ENCODE measurements around the gene LAMB2.

Gene LAMB2

DNA sequence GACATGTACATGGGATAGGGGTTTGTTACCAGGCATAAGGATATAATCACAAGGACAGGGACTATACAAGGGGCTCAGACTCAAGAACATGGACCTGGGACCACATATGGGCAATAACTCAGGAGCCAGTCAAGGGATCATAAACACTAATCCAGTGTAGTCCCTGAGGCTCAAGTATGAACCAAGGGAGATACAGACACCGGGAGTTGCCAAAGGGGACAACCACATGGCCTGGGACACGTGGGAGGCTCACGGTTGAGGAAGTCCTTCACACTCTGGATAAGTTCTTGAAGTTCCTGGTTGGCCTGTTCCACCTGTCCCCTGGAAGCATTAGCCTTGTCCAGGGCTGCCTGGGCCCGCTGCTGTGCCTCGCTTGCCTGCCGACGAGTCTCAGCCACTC lies 10.4 kb downstream of the LAMB2 start:
- DNase-seq (ENCODE audit: low spot score in 2 of 2): no peak
- no peaks in the 10 kb centered on the region for H3K27me3 ChIP-seq (ENCODE audit: low read depth)
- H3K4me3 ChIP-seq: no peak overlapping the region
- in situ Hi-C loops (cut with MboI; ENCODE audit: low sequenced_read_pairs): no loop called here
- H3K36me3 ChIP-seq (replicated peaks): peaks cover 26% of the 10 kb centered on the region
- H3K4me1 ChIP-seq: peaks cover 5% of the 10 kb centered on the region; the same call in 1 of the 2 replicates
- no peaks in the 10 kb centered on the region for H3K9me3 ChIP-seq

DNA sequence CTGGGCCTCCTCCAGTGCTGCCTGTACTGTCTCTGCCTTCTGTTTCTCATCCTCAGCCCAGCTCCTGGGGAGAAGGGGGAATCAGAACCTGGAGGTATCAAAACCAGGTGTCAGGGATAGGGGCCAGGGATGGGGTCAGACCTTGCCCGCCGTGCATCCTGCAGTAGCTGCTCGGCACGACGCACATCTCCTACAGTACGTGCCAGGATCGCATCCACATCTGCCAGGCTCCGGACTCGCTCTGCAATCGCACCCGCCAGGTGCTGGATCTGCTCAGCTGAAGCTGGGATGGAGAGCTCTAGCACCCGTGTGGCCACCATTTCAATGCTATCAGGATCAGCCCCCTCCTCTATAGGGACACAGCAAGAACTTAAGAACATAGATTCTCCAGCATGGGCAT lies 10.8 kb downstream of the LAMB2 start:
- DNase-seq (ENCODE audit: low spot score in 2 of 2): no peak
- peaks cover 5% of the 10 kb centered on the region; the same call in 1 of the 2 replicates for H3K4me1 ChIP-seq
- no peaks in the 10 kb centered on the region for H3K27me3 ChIP-seq (ENCODE audit: low read depth)
- H3K9me3 ChIP-seq: no peaks in the 10 kb centered on the region
- peaks cover 30% of the 10 kb centered on the region for H3K36me3 ChIP-seq (replicated peaks)
- in situ Hi-C loops (cut with MboI; ENCODE audit: low sequenced_read_pairs): no loop called here
- H3K4me3 ChIP-seq: no peak overlapping the region

DNA sequence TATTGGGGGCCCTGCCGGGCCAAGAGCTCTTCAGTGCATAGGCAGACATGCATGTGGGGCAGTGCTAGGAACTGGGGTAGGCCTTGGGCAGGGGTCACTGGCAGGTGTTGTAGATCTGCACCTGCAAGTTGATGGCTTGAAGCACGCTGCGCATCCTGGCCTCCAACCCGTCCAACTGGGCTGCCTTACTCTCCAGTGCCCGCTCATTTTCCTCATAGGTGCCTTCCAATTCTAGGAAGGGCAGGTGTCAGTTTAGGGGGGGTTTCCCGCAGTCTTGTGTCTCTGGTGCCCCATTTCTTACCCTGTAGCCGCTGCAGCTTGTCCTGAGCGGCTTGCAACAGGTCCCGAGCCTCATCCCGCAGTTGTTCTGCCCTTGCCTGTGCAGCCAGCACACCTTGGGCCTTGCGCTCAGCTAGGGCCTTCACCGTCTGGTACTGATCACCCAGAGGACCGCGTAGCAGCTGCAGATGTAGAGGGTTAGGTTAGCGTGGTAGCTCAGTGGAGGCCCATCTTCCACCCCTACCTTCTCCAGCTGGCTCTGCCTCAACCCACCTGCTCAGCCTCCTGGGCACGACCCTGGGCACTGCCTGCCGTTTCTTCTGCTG lies 11.6 kb downstream of the LAMB2 start:
- Histone ChIP-seq H3K9me3 (no peaks in the 10 kb centered on the region), H3K4me1 (peaks cover 5% of the 10 kb centered on the region; the same call in 1 of the 2 replicates), H3K27me3 (ENCODE audit: low read depth) (no peaks in the 10 kb centered on the region), H3K36me3 (replicated peaks) (peaks cover 38% of the 10 kb centered on the region), H3K4me3 (peak overlapping the region; percentile 89)
- DNase-seq (ENCODE audit: low spot score in 2 of 2): no peak
- in situ Hi-C loops (cut with MboI; ENCODE audit: low sequenced_read_pairs): no loop called here

DNA sequence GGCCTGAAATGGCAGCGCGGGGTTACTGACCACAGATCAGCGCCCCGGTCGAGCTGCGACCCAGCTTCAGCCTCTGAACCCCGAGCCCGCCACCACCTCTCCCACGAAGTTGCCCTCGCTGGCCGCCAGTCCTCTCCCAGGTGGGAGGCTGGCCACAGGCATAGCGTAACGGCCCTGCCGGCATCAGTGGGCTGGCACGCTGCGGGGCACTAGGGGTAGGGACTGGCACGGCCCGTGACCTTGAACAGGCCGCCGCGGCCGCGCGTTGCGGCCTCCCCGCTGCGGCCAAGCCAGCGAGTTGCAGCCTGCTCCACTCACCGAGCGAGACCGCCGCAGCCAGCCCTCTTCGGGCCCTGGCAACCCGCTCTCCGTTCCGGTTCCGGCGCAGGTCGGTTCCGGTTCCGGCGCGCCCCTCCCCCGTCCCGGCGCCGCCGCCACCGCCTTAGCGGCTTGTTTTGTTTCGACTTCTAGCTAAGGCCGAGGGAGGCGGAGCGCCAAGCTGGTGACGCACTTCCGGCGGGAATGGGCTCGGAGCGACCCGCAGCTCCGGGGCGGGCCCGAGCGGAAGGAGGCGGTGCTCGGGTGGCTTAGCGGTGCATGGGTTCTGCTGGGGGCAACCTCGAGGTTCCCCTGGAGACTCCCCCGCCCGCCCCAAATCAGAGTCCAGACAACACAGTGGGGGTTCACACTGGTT lies 12.3 kb downstream of the LAMB2 start, which contains the start of gene USP19:
TSS of gene USP19 (minus strand) at position 386 of the 694 bp plus-strand sequence. CDS start 1,678 bp downstream, outside the sequence.
- DNase-seq (ENCODE audit: low spot score in 2 of 2): peak; percentile 85 to 95
- Histone ChIP-seq H3K4me3 (peak within 1 kb of the TSS; percentile 89), H3K36me3 (replicated peaks) (peaks cover 40% of the 10 kb centered on the region), H3K9me3 (no peaks in the 10 kb centered on the region), H3K4me1 (peaks cover 5% of the 10 kb centered on the region; the same call in 1 of the 2 replicates), H3K27me3 (ENCODE audit: low read depth) (no peaks in the 10 kb centered on the region)
- in situ Hi-C loops (cut with MboI; ENCODE audit: low sequenced_read_pairs): no loop called here

DNA sequence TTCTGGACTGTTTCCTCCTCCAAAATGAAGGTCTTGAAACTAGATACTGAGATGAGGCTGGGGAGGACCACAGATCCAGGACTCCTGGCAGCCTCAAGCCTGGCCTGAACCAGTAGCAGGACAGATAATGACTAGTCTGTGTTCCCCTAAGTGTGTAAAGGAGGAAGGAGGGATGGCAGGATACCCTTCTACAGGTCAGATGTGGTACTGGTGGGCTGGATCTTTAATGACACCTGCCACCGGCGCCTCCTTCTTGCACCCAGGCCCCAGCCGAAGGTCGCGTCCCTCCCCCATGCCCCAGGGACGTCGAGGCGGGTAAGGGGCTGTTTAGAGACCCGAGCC lies 12.8 kb downstream of the LAMB2 start:
- Histone ChIP-seq H3K4me3 (peak overlapping the region; percentile 89), H3K36me3 (replicated peaks) (peaks cover 45% of the 10 kb centered on the region), H3K4me1 (peaks cover 5% of the 10 kb centered on the region; the same call in 1 of the 2 replicates), H3K9me3 (no peaks in the 10 kb centered on the region), H3K27me3 (ENCODE audit: low read depth) (no peaks in the 10 kb centered on the region)
- in situ Hi-C loops (cut with MboI; ENCODE audit: low sequenced_read_pairs): no loop called here
- DNase-seq (ENCODE audit: low spot score in 2 of 2): no peak

GRCh38 chr3:49119439-49119838 lies 13.4 kb downstream of the LAMB2 start:
- Histone ChIP-seq H3K36me3 (replicated peaks) (peaks cover 51% of the 10 kb centered on the region), H3K4me1 (peaks cover 5% of the 10 kb centered on the region; the same call in 1 of the 2 replicates), H3K4me3 (peak overlapping the region; percentile 89), H3K9me3 (no peaks in the 10 kb centered on the region), H3K27me3 (ENCODE audit: low read depth) (no peaks in the 10 kb centered on the region)
- no peak for DNase-seq (ENCODE audit: low spot score in 2 of 2)
- in situ Hi-C loops (cut with MboI; ENCODE audit: low sequenced_read_pairs): no loop called here

DNA sequence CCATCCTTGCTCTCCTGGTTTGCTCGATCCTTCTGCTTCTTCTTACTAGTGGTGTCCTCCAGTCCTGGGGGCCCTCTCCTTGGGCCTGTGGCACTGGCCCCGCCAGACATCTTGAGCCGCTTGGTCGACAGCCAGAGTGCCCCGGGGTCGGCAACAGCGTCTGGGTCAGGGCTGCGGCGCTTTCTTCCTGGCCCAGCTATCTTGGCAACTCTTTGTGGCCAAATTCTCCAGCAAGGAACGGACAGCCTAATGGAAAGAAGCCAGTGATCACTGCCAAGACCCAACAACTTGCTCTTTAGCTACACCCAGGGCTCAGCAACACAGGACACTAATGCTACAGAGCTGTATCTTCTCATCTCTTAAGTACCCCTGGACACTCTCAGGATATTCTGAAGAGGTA lies 13.8 kb downstream of the LAMB2 start:
- Histone ChIP-seq H3K36me3 (replicated peaks) (peaks cover 55% of the 10 kb centered on the region), H3K27me3 (ENCODE audit: low read depth) (no peaks in the 10 kb centered on the region), H3K4me1 (peaks cover 5% of the 10 kb centered on the region; the same call in 1 of the 2 replicates), H3K4me3 (no peak overlapping the region), H3K9me3 (no peaks in the 10 kb centered on the region)
- DNase-seq (ENCODE audit: low spot score in 2 of 2): no peak
- in situ Hi-C loops (cut with MboI; ENCODE audit: low sequenced_read_pairs): no loop called here

DNA sequence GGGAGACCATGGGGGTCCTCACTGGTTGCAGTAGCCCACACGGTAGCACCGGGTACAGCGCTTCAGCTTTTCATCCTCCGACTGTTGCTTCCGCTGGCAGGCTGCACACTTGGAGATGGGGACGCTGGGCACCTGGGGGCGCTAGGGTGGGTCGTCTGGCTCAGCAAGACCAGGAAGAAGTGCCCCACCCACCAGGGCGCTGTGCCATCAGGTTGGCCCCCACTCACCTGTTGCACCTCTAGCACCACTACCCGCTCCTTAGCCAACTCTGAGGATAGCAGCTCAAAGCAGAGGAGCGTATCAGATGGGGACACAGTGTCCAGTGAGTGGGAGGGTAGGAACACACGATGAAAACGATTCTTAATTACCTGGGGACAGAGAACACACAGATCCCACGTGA lies 20.6 kb downstream of the LAMB2 start:
- Histone ChIP-seq H3K4me3 (no peak overlapping the region), H3K27me3 (ENCODE audit: low read depth) (no peaks in the 10 kb centered on the region), H3K4me1 (no peaks in the 10 kb centered on the region), H3K9me3 (no peaks in the 10 kb centered on the region), H3K36me3 (replicated peaks) (peaks cover 93% of the 10 kb centered on the region)
- no peak for DNase-seq (ENCODE audit: low spot score in 2 of 2)
- in situ Hi-C loops (cut with MboI; ENCODE audit: low sequenced_read_pairs): no loop called here

DNA sequence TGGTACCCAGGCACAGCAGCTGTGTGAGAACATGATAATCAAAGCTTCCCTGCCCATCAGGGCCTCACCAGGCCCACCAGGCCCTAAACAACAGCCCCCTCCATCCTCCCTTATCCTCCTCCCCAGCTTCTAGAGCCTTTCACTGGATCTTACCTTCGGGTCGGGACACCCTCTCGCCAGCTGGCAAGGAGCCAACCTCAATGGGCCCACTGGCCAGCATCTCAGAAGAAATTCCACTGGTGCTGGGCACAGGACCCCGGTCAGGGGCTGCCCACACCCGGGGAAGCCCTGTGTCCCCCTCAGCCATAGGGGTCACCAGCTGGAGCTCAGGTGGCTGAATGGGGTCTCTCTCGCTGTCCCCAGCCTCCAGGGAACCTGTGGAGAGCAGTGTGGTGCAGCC lies 21.5 kb downstream of the LAMB2 start:
- DNase-seq (ENCODE audit: low spot score in 2 of 2): no peak
- Histone ChIP-seq H3K36me3 (replicated peaks) (peaks cover 84% of the 10 kb centered on the region), H3K4me1 (no peaks in the 10 kb centered on the region), H3K4me3 (no peak overlapping the region), H3K27me3 (ENCODE audit: low read depth) (no peaks in the 10 kb centered on the region), H3K9me3 (no peaks in the 10 kb centered on the region)
- in situ Hi-C loops (cut with MboI; ENCODE audit: low sequenced_read_pairs): no loop called here

GRCh38 chr3:49110780-49111179 lies 22.1 kb downstream of the LAMB2 start:
- H3K4me3 ChIP-seq: no peak overlapping the region
- no peak for DNase-seq (ENCODE audit: low spot score in 2 of 2)
- no peaks in the 10 kb centered on the region for H3K9me3 ChIP-seq
- in situ Hi-C loops (cut with MboI; ENCODE audit: low sequenced_read_pairs): no loop called here
- H3K27me3 ChIP-seq (ENCODE audit: low read depth): no peaks in the 10 kb centered on the region
- peaks cover 79% of the 10 kb centered on the region for H3K36me3 ChIP-seq (replicated peaks)
- peaks cover 2% of the 10 kb centered on the region for H3K4me1 ChIP-seq

- H3K4me1 ChIP-seq: peaks cover 15% of the 10 kb centered on the region
- no peak for DNase-seq (ENCODE audit: low spot score in 2 of 2)
These were observed 24.5 kb downstream of the LAMB2 start for GRCh38 chr3:49108346-49108745.

GRCh38 chr3:49104427-49105291 lies 28.2 kb downstream of the LAMB2 start, which contains the start of gene QARS1:
Gene QARS1, minus strand, starts transcription at chr3:49104757. Its CDS starts 24 bp downstream, at chr3:49104733.
- Histone ChIP-seq H3K4me3 (peak within 1 kb of the TSS; percentile 71), H3K4me1 (peaks cover 17% of the 10 kb centered on the region), H3K9me3 (no peaks in the 10 kb centered on the region), H3K27me3 (ENCODE audit: low read depth) (no peaks in the 10 kb centered on the region), H3K36me3 (replicated peaks) (peaks cover 57% of the 10 kb centered on the region)
- DNase-seq (ENCODE audit: low spot score in 2 of 2): peak; percentile 92 to 97
- in situ Hi-C loops (cut with MboI; ENCODE audit: low sequenced_read_pairs): no loop called here

More at GRCh38 chr3:49108346-49108745, 24.5 kb downstream of the LAMB2 start:
- no peak overlapping the region for H3K4me3 ChIP-seq
- H3K27me3 ChIP-seq (ENCODE audit: low read depth): no peaks in the 10 kb centered on the region
- in situ Hi-C loops (cut with MboI; ENCODE audit: low sequenced_read_pairs): no loop called here
- peaks cover 58% of the 10 kb centered on the region for H3K36me3 ChIP-seq (replicated peaks)
- H3K9me3 ChIP-seq: no peaks in the 10 kb centered on the region

- in situ Hi-C loops (cut with MboI; ENCODE audit: low sequenced_read_pairs): no loop called here
- no peak for DNase-seq (ENCODE audit: low spot score in 2 of 2)
- H3K4me3 ChIP-seq: peak overlapping the region; percentile 71
- H3K4me1 ChIP-seq: peaks cover 17% of the 10 kb centered on the region
- no peaks in the 10 kb centered on the region for H3K27me3 ChIP-seq (ENCODE audit: low read depth)
- H3K36me3 ChIP-seq (replicated peaks): peaks cover 57% of the 10 kb centered on the region
- no peaks in the 10 kb centered on the region for H3K9me3 ChIP-seq
These were observed 28.8 kb downstream of the LAMB2 start for GRCh38 chr3:49104052-49104426.
